Natural killer cell (primary cell): ENCODE measurements around the gene NEK9. TPM values are rescaled to one million over a fixed set of nuclear protein-coding genes. Genes with fewer than 3 reads are reported as not detected.

Experiments
- ATAC-seq, 3 donors: fragments of 150-1000 bp in 2 of 3; fragments of 200-7000 bp in 1 of 3; cut with Tn5 transposase; 1 replicate in 1 of 3; 2 replicates in 2 of 3; pipeline ENCODE4 v1.10.0; 2021; ENCODE audit warnings: mild to moderate bottlenecking in 2 of 3, moderate library complexity in 2 of 3
- DNase-seq, 2 donors: peaks; one replicate each; pipeline versions ENCODE4 v3.0.0 to v3.0.0-alpha.2; 2013 to 2021; ENCODE audit warnings: mixed read lengths in 1 of 2
- H3K27ac ChIP-seq: one replicate; pipeline ENCODE4 v1.5.1; 2013; ENCODE audit warnings: mild to moderate bottlenecking, low read length
- H3K27me3 ChIP-seq: one replicate; pipeline ENCODE4 v1.6.1; 2013; ENCODE audit warnings: low read length; ENCODE audit not compliant: control insufficient read depth, insufficient read depth
- H3K36me3 ChIP-seq: one replicate; pipeline ENCODE4 v1.6.1; 2013; ENCODE audit warnings: low read length; ENCODE audit not compliant: control insufficient read depth, insufficient read depth
- H3K4me1 ChIP-seq: one replicate; pipeline ENCODE4 v1.6.1; 2013; ENCODE audit warnings: low read length; ENCODE audit not compliant: control insufficient read depth, insufficient read depth
- H3K4me3 ChIP-seq: one replicate; pipeline ENCODE4 v1.5.1; 2013; ENCODE audit warnings: low read length
- H3K9me3 ChIP-seq: one replicate; pipeline ENCODE4 v1.6.1; 2013; ENCODE audit warnings: low read length; ENCODE audit not compliant: control insufficient read depth, insufficient read depth
- H3K27ac Mint-ChIP-seq, 2 donors: one replicate each; pipeline ENCODE4 v1.8.0; 2022; ENCODE audit warnings: mild to moderate bottlenecking in 2 of 2, mixed read lengths in 2 of 2, moderate library complexity in 1 of 2
- H3K27me3 Mint-ChIP-seq, 2 donors: one replicate each; pipeline ENCODE4 v1.8.0; 2022; ENCODE audit warnings: low read depth in 2 of 2, mixed read lengths in 2 of 2
- H3K36me3 Mint-ChIP-seq: one replicate; pipeline ENCODE4 v1.8.0; 2022; ENCODE audit warnings: mixed read lengths
- H3K4me1 Mint-ChIP-seq, 2 donors: one replicate each; pipeline ENCODE4 v1.8.0; 2022; ENCODE audit warnings: mixed read lengths in 2 of 2
- H3K4me3 Mint-ChIP-seq: one replicate; pipeline ENCODE4 v1.8.0; 2022; ENCODE audit warnings: mild to moderate bottlenecking, moderate library complexity, mixed read lengths
- H3K9me3 Mint-ChIP-seq, 2 donors: one replicate each; pipeline ENCODE4 v1.8.0; 2022; ENCODE audit warnings: mixed read lengths in 2 of 2
- CTCF ChIP-seq: fragments of 200-600 bp; IDR thresholded peaks from one replicate; pipeline ENCODE4 v1.8.0; 2022; ENCODE audit warnings: antibody characterized with exemption
- WGBS: methylation state at CpG from one replicate; pipeline ENCODE4 v1.1.7; 2013; ENCODE audit warnings: missing lambda C conversion rate; ENCODE audit not compliant: insufficient coverage; 5-methylcytosine and 5-hydroxymethylcytosine counted together
- intact Hi-C: fragments of 100-400 bp; cut with micrococcal nuclease; formaldehyde crosslinking; loops from one replicate; pipeline ENCODE4 v1.14.2; 2022
- total RNA-seq, 4 donors: library from RNA; stranded (reverse); fragments of 120-200 nt in 1 of 4; gene quantifications; one replicate each; pipeline versions ENCODE4 v1.2.3 to v1.2.4, GENCODE V29; 2013 to 2022

The NEK9 gene
- total RNA-seq, 3 donors from 2014 or later (not counting 1 experiment from before 2014, with no cell fraction given): 64.4 to 78.7 (median 74.4) TPM

DNA sequence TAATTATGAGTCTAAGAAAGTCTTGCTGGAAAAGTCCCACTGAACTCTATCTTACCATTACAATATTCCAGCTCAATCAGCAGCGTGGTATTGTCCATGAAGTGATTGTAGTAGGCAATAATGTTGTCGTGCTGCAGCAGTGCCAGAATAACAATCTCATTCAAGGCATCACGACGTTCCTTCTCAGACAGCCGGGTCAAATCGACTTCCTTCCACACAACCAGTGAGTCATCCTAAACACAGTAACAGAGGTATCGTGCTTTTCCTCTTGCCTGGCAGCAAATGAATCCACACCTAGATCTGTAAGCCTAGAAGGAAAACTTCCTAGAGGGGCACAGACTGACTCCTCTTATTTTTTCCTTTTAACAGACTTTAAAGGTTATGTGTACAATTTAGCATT, 2.9 kb downstream of the NEK9 start:
- Mint-ChIP-seq H3K4me1 (peaks cover 42 to 45% of the 10 kb centered on the region in 2 donors), H3K9me3 (no peaks in the 10 kb centered on the region), H3K27me3 (no peaks in the 10 kb centered on the region), H3K36me3 (peaks cover 6% of the 10 kb centered on the region), H3K4me3 (no peak overlapping the region), H3K27ac (peak overlapping the region; percentile 37 to 66)
- 24% methylated on average over 5 of the region's 7 CpGs for WGBS
- Histone ChIP-seq H3K27ac (no peak overlapping the region), H3K27me3 (no peaks in the 10 kb centered on the region), H3K36me3 (peaks cover 19% of the 10 kb centered on the region), H3K9me3 (no peaks in the 10 kb centered on the region), H3K4me3 (no peak overlapping the region), H3K4me1 (peaks cover 12% of the 10 kb centered on the region)
- intact Hi-C loops: no loop called here
- DNase-seq (peak in 1 of 2 donors; percentile 42), ATAC-seq (no peak)
- no peak for TF ChIP-seq CTCF

- no peaks in the 10 kb centered on the region for H3K27me3 Mint-ChIP-seq
- H3K36me3 ChIP-seq: peaks cover 41% of the 10 kb centered on the region
- ATAC-seq (no peak), DNase-seq (no peak)
- peaks cover 6% of the 10 kb centered on the region for H3K36me3 Mint-ChIP-seq
- H3K27me3 ChIP-seq: no peaks in the 10 kb centered on the region
- H3K4me1 ChIP-seq: peaks cover 4% of the 10 kb centered on the region
- H3K4me3 ChIP-seq: no peak overlapping the region
- H3K4me1 Mint-ChIP-seq: peaks cover 26 to 30% of the 10 kb centered on the region in 2 donors
- no peak overlapping the region for H3K27ac ChIP-seq
- no peak overlapping the region for H3K27ac Mint-ChIP-seq
- H3K9me3 Mint-ChIP-seq: no peaks in the 10 kb centered on the region
- no peaks in the 10 kb centered on the region for H3K9me3 ChIP-seq
- WGBS: 97% methylated on average over 7 of the region's 7 CpGs
- no peak for TF ChIP-seq CTCF
- no peak overlapping the region for H3K4me3 Mint-ChIP-seq
- intact Hi-C loops: no loop called here
Measured at GRCh38 chr14:75121552-75121951, 5.3 kb downstream of the NEK9 start.

DNA sequence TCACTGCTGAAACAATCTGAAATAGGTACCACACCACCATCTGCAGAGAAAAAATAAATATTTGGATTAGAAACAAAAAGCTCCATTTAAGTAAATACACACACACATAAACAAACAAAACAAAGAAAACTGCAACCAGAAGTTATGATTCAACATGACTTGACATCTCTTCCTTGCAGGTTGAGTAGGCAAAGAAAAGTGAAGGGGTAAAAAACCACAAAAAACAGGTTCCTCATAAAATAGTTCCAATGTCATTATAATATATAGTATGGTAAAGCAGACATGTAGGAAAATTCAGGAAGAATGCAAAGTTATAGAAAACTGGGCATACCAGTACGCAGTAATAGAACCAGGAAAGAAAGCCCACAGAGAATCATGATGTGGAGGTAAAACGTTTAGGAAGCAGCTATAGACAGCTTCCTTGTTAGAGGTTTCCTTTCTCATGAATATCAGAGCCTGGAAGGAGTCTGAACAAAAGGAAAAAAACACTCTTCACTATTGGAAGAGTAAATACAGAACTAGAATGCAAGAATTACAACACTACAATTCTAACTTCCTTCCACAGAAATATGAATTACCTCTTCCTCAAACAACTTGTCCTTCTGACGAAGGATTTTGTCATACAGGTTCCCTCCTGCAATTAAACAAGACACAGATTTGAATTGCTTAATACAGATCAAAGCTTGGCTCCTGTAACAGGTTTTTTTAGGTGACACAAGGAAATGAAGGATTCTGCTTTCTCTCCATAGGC, 6.1 kb downstream of the NEK9 start:
- DNase-seq: no peak
- Mint-ChIP-seq H3K4me3 (no peak overlapping the region), H3K9me3 (no peaks in the 10 kb centered on the region), H3K36me3 (peaks cover 6% of the 10 kb centered on the region), H3K27me3 (no peaks in the 10 kb centered on the region), H3K4me1 (peaks cover 18 to 24% of the 10 kb centered on the region in 2 donors), H3K27ac (no peak overlapping the region)
- H3K9me3 ChIP-seq: no peaks in the 10 kb centered on the region
- no peak overlapping the region for H3K4me3 ChIP-seq
- 61% methylated on average over 3 of the region's 3 CpGs for WGBS
- no peak for ATAC-seq
- peaks cover 49% of the 10 kb centered on the region for H3K36me3 ChIP-seq
- no peak overlapping the region for H3K27ac ChIP-seq
- H3K4me1 ChIP-seq: no peaks in the 10 kb centered on the region
- no peaks in the 10 kb centered on the region for H3K27me3 ChIP-seq
- intact Hi-C loops: no loop called here
- TF ChIP-seq CTCF: no peak

GRCh38 chr14:75119056-75119455, 7.8 kb downstream of the NEK9 start:
- Mint-ChIP-seq H3K36me3 (peaks cover 6% of the 10 kb centered on the region), H3K27ac (no peak overlapping the region), H3K9me3 (no peaks in the 10 kb centered on the region), H3K4me1 (peaks cover 7 to 9% of the 10 kb centered on the region in 2 donors), H3K4me3 (no peak overlapping the region), H3K27me3 (no peaks in the 10 kb centered on the region)
- 97% methylated on average over 2 of the region's 2 CpGs for WGBS
- no peak for ATAC-seq
- Histone ChIP-seq H3K36me3 (peaks cover 63% of the 10 kb centered on the region), H3K4me1 (no peaks in the 10 kb centered on the region), H3K9me3 (no peaks in the 10 kb centered on the region), H3K27ac (no peak overlapping the region), H3K27me3 (no peaks in the 10 kb centered on the region), H3K4me3 (no peak overlapping the region)
- intact Hi-C loops: no loop called here
- TF ChIP-seq CTCF: no peak
- DNase-seq: no peak
